TTC549 (cell line): Measurements from ENCODE around the gene SOCS7.

ENCODE experiments used
- FAIRE-seq: peaks from 2 replicates; lab custom pipeline; 2012; peaks lifted over from hg19 to GRCh38; lab: Jason Lieb, UNC

The SOCS7 gene

DNA sequence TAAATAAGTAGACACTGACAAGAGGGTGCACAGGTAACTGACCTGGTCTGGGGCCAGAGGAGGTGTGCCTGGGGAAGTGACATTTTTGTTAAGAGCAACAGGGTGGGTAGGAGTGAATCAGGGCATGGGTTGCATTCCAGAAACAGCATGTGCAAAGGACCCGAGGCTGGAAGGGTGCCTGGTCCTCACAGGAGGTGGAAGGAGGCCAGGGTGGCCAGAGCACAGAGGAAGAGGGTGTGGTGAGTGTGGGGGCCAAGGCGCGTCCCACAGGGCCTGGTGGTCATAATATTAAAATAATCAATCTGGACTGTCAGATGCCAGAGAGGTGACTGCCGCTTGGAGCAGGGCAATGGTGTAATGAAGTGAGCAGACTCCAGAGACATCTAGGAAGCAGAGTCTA lies 90.9 kb downstream of the SOCS7 start:
- no peak for FAIRE-seq

DNA sequence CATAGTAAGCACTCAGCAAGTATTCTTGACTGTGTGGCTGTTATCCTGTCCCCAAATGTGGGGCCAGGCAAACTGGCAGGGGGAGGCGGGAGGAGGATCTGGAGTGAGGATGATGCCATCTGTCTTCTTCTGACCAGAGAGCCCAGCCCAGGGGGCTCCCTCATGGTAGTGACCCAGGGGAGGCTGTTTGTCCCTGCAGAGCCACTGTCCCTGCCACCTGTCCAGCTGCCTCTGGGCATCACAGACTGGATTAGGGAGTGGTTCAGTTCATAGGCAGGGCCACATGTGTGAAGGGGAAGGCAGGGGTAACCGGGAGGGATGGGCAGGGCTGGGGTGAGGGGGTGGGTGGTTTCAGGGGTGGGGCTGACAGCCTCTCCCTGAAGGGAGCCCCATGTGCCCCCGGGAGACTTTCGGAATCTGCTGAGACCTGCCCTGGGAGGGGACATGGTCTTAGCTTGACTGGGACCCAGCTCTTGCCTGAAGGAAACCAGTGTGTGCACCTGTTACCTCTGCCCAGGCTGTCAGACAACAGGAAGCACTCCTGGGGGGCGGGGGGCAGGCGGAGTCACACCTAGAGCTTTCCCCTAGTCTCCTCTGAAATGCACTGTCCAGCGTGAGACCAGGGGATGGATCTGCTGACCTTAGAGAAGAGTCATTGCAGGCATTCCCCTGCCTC lies 91.8 kb downstream of the SOCS7 start:
- no peak for FAIRE-seq

DNA sequence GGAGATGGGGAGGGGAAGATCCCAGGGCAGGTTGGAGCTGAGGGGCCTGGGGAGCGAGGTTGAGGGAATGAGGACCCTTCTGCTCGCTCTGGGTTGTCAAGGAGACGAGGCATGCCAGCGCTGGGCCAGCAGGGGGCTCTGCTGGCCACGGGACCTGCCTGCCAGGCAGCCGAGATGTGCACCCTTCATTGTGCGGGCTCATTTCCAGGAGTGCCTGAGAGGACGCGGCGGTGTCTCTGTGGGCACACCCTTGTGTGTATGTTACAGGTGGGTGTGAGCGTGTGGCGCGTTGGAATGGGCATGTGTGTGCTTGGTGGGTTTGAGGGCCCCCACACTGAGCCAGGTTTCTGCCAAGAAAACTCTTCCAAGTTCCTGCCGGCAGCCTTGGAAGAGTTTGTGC lies 92.5 kb downstream of the SOCS7 start:
- FAIRE-seq: no peak

DNA sequence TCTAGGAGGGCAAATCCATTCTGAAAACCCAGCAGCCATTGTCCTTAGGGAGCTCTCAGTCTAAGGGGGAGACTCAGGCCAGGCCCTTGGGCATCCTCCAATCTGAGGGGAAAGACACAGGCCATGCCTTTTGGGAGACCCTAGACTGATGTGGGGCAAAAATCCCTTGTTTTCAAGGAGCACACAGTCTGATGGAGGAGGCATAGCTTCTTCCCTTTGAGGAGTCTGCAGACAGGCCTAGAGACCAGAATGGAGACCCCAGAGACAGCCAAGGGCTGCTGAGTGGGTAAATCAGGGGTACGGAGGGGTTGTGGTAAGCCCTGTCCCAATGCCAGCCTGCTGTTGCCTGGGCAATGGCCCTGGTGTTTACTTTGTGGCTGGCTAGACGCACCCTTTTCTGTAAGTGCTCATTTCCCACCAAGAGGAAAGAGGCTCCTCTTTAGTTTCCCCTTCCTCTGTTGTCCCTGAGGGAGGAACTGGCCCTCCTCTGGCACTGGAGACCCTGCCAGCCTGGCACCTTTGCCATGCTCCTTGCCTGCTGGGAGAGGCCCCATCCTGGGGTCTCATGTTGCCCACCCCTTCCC lies 96.0 kb downstream of the SOCS7 start:
- no peak for FAIRE-seq

DNA sequence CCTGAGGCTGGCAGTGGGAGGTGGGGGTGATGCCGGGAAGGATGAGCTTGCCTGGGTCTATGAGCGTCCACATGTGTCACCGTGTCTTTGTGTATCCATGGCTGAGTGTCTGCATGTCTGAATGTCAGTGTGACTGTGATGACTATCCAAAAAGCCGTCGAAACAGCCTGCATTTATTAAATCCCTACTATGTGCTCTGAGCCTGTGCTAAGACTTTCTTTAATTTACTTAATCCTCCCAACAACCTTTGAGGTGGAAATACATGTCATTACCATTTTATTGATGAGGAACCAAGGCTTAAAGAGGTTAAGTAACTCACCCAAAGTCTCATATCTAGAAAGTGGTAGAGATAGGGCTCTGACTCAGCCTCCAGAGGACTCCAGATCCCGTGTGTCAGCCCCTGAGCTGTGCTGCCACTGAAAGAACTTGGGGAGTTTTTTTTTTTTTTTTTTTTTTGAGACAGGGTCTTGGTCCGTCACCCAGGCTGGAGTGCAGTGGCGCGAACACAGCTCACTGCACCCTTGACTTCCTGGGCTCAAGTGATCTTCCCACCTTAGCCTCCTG lies 96.6 kb downstream of the SOCS7 start:
- no peak for FAIRE-seq

DNA sequence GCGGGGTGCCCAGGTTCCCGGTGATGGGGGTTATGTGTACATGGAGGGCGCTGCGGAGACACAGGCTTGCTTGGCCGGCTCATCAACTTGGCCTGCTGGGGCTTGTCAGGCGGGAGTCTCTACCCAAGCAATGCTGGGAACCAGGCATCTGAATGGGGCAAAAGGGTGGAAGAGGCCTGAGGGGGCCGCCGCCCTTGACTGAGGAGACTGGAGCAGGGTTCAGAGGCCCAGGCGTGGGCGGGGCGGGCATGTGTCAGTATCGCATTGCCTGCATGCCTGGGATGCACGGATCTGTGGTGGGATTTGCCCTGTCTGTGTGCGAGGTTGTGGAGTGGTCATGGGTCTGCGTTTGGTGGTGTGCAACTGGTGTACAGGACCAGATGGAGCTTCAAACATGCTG lies 97.7 kb downstream of the SOCS7 start:
- no peak for FAIRE-seq

DNA sequence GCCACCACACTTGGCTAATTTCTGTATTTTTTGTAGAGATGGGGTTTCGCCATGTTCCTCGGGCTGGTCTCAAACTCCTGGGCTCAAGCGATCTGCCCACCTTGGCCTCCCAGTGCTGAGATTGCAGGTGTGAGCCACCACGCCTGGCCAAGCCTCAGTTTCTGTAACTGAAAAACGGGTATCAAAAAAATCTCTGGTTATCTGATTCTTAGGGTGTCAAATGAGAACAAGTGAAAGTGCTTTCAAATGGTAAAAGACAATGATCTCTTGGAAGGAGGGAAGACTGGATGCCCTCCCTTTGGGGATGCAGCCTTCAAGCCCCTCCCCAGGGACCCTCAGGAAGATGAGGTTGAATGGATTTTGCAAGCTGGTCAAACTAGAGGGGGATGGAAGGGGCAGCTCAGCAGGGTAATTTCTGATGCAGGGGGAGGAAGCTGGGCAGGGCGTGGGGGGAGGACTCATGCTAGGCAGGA lies 98.9 kb downstream of the SOCS7 start:
- no peak for FAIRE-seq

DNA sequence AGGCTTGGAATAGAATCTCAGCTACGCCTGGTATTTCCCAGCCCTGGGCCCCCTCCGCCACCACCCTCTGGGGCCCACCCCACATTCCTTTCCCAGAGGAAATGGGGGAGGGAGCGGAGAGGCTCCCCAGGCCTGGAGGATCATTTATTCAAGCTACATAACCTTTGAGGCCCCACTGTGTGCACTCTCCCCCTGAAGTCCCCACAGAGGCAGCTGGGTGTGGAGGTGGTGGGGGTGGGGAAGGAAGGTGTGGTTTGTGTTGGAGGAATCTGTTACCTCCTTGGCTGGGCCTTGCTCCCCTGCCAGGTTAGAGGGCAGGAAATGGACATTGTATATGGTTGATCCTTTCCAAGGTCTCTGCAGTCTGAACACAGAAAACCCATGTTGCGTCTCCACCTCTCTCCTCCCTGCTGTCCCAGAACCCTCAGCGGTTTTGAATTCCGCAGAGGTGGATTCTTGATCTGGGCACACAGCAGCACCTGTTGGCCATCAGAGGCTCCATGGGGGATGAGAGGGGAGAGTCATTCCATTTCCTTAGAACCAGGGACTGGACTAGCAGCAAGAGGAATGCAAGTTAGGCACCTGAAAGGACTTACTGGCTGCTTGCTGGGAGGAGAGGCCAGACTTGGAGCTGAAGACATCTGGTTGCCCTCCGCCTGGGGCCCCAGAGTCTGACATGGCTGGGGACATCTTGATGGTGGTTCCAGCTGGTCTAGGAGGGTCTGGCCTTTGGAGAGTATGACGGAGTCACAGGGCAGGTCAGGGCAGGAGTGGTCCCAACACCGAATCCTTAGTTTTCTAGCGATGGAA lies 99.6 kb downstream of the SOCS7 start:
- no peak for FAIRE-seq

DNA sequence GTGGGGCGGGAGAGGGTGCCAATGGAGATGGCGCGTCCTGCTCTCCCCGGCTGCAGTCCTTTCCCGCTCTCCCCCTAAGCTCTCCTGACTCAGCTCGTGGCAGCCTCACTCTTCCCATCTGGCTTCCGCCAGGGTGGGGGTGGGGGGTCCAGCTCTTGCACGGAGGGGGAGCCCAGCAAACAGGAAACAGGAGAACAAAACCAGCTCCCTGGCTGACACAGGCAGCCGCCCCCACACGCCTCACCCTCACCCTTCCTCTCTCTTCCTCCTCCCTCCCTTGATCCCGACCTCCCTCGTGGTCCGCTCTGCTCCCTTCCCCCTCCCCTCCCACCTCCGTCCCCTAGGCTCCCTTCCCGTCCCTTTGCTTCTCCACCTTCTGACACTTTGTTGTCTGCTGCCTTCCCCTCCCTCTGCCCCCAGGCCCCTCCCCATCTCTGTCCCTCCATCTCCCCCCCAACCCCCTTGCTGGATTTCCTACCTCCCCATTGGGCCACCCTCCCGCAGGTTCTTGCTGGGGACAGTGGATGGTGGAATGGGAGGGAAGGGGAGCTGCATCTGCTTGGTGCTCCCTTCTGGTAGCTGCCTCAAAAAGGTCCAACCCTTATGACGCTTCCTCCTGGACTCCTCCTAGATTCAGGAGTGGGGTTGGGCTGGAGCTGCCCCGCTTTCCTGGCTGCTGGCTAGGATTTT lies 100.3 kb downstream of the SOCS7 start:
- FAIRE-seq: no peak

DNA sequence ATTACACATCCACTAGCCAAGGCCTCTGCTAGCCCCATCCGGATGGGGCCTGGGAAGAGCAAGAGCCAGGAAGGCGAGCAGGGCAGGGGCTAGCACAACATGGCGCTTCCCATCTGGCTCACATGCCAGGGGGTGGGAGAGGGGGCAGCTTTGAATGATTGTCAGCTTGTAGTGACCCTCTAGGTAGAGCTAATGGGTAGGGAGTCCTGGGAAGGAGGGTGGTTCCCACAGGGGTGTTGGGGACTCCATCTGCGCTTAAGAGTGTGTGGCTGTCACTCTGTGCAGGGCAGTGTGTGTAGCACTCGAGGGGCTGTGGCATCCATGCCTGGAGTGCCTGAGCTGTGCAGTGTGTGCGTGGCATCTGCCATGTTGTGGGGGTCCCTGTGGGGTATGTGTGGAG lies 101.1 kb downstream of the SOCS7 start:
- no peak for FAIRE-seq

DNA sequence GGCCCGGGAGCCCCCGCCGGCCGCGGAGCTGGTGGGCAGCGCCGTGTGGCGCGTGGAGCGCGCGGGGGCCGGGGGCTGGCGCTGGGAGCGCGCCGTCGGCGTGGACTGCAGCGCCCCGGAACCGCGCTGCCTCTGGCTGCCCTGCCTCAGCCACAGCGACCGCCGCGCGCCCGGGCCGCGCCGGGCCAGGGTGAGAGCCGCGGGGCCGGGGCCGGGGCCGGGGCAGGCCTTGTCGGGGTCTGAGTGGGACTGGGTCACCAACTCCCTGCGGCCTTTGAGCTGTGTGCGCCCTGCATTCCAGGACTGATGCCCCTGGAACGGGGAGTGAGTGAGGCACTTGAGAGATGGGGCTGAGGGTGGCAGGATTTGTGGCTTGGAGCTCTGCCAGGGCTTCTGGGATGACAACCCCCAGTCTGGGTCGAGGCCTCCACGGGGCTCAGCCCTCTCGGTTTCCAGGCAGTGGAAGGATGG lies 102.3 kb downstream of the SOCS7 start:
- no peak for FAIRE-seq

DNA sequence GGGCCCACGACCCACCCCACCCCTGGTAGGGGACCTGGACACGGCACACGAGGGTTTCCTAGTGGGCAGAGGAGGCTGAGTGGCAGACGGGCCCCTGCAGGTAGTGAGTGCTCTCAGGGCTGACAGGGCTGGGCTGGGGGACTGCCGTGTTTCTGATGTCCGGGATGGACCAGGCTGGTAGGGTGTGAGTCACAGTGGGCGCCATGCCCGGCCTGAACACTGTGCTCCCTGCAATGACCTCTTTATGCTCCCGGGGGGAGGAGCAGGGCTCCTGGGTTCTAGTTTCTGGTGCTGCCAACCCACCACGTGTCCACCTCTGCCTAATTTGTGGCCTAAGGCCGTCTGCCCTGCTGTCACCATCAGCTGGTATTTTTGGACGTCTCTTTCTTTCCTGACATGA lies 102.9 kb downstream of the SOCS7 start:
- FAIRE-seq: no peak
